Calu3 (cell line): ENCODE measurements around the gene B3GAT3. TPM values are rescaled to one million over a fixed set of nuclear protein-coding genes. Genes with fewer than 3 reads are reported as not detected.

Experiments used
- BruUV-seq: library from RNA; stranded (reverse); fragments of 400-500 nt; replicated peaks from 2 replicates; lab custom pipeline; 2021; lab: Mats Ljungman, UMichigan
- CTCF ChIA-PET: fragments of 300-600 bp; sonication (Branson Sonifier 250); formaldehyde crosslinking; loops from one replicate; lab custom pipeline; 2022; ENCODE audit warnings: antibody characterized with exemption; lab: Charles Lee
- DNase-seq: peaks from one replicate; pipeline ENCODE4 v3.0.0; 2022
- H3K27ac Mint-ChIP-seq: one replicate; pipeline ENCODE4 v1.8.0; 2022; ENCODE audit warnings: mixed read lengths; ENCODE audit not compliant: unreplicated experiment
- H3K27me3 Mint-ChIP-seq: one replicate; pipeline ENCODE4 v1.8.0; 2022; ENCODE audit warnings: mixed read lengths; ENCODE audit not compliant: unreplicated experiment
- H3K36me3 Mint-ChIP-seq: one replicate; pipeline ENCODE4 v1.8.0; 2022; ENCODE audit warnings: mild to moderate bottlenecking, moderate library complexity, mixed read lengths; ENCODE audit not compliant: insufficient read depth, unreplicated experiment
- H3K4me1 Mint-ChIP-seq: one replicate; pipeline ENCODE4 v1.8.0; 2022; ENCODE audit warnings: mild to moderate bottlenecking, low read depth, mixed read lengths; ENCODE audit not compliant: unreplicated experiment
- H3K4me3 Mint-ChIP-seq: one replicate; pipeline ENCODE4 v1.8.0; 2022; ENCODE audit warnings: mild to moderate bottlenecking, low read depth, moderate library complexity, mixed read lengths; ENCODE audit not compliant: unreplicated experiment
- H3K9me3 Mint-ChIP-seq: one replicate; pipeline ENCODE4 v1.8.0; 2022; ENCODE audit warnings: low read depth, mixed read lengths; ENCODE audit not compliant: unreplicated experiment
- CTCF ChIP-seq: fragments of 200-600 bp; IDR thresholded peaks from one replicate; pipeline ENCODE4 v1.8.0; 2022; ENCODE audit warnings: antibody characterized with exemption; ENCODE audit not compliant: unreplicated experiment
- intact Hi-C: fragments of 100-400 bp; cut with micrococcal nuclease; formaldehyde crosslinking; loops from one replicate; pipeline ENCODE4 v1.10.0; 2022; ENCODE audit not compliant: unreplicated experiment
- total RNA-seq: library from RNA; stranded (reverse); gene quantifications from 2 replicates; pipeline ENCODE4 v1.2.3, GENCODE V29; 2022

Gene B3GAT3
- total RNA-seq, 1 experiment from 2014 or later: 31.5 TPM

GRCh38 chr11:62649486-62649885, 27.7 kb upstream of the B3GAT3 start:
- no peak for DNase-seq

GRCh38 chr11:62648967-62649364, 27.2 kb upstream of the B3GAT3 start:
- H3K4me1 Mint-ChIP-seq: peaks cover 16% of the 10 kb centered on the region
- H3K27me3 Mint-ChIP-seq: no peaks in the 10 kb centered on the region
- H3K4me3 Mint-ChIP-seq: no peak overlapping the region
- H3K27ac Mint-ChIP-seq: no peak overlapping the region
- CTCF ChIA-PET: interaction anchor here (0.6 kb wide), 1 partner anchor 71 kb away, joined by 3 read pairs; no protein-coding TSS in a partner anchor
- BruUV-seq: no TSS peak
- H3K36me3 Mint-ChIP-seq: peaks cover 59% of the 10 kb centered on the region
- intact Hi-C loops: no loop called here
- H3K9me3 Mint-ChIP-seq: no peaks in the 10 kb centered on the region
- no peak for TF ChIP-seq CTCF
- no peak for DNase-seq

More at GRCh38 chr11:62649486-62649885, 27.7 kb upstream of the B3GAT3 start:
- Mint-ChIP-seq H3K4me1 (peaks cover 16% of the 10 kb centered on the region), H3K27me3 (no peaks in the 10 kb centered on the region), H3K36me3 (peaks cover 54% of the 10 kb centered on the region), H3K27ac (no peak overlapping the region), H3K4me3 (no peak overlapping the region), H3K9me3 (no peaks in the 10 kb centered on the region)
- BruUV-seq: no TSS peak
- intact Hi-C loops: no loop called here
- CTCF ChIA-PET: interaction anchor here (0.6 kb wide), 1 partner anchor 71 kb away, joined by 3 read pairs; no protein-coding TSS in a partner anchor
- TF ChIP-seq CTCF: no peak

GRCh38 chr11:62648185-62648966, 26.6 kb upstream of the B3GAT3 start:
- CTCF ChIA-PET: no interaction called here

GRCh38 chr11:62647609-62648005, 25.8 kb upstream of the B3GAT3 start:
- no peak for TF ChIP-seq CTCF
- H3K9me3 Mint-ChIP-seq: no peaks in the 10 kb centered on the region
- peaks cover 48% of the 10 kb centered on the region for H3K36me3 Mint-ChIP-seq
- H3K4me1 Mint-ChIP-seq: peaks cover 6% of the 10 kb centered on the region
- no TSS peak for BruUV-seq
- H3K27me3 Mint-ChIP-seq: no peaks in the 10 kb centered on the region
- no peak overlapping the region for H3K4me3 Mint-ChIP-seq
- intact Hi-C loops: no loop called here
- CTCF ChIA-PET: no interaction called here
- H3K27ac Mint-ChIP-seq: no peak overlapping the region
- no peak for DNase-seq

More at GRCh38 chr11:62648185-62648966, 26.6 kb upstream of the B3GAT3 start:
- no peak overlapping the region for H3K4me3 Mint-ChIP-seq
- peaks cover 55% of the 10 kb centered on the region for H3K36me3 Mint-ChIP-seq
- no peaks in the 10 kb centered on the region for H3K27me3 Mint-ChIP-seq
- H3K4me1 Mint-ChIP-seq: peaks cover 10% of the 10 kb centered on the region
- TF ChIP-seq CTCF: no peak
- H3K9me3 Mint-ChIP-seq: no peaks in the 10 kb centered on the region
- intact Hi-C loops: no loop called here
- H3K27ac Mint-ChIP-seq: no peak overlapping the region
- DNase-seq: no peak
- no TSS peak for BruUV-seq
